K562 (cell line): ENCODE data around the gene AANAT. TPM values are rescaled to one million over a fixed set of nuclear protein-coding genes. Genes with fewer than 3 reads are reported as not detected.

ENCODE experiments used
- CC2D1A ChIP-seq: fragments of 450-650 bp; IDR thresholded peaks from 2 replicates; pipeline ENCODE4 v1.6.1; 2017; ENCODE audit warnings: mild to moderate bottlenecking
- CTBP1 ChIP-seq: fragments of 450-650 bp; IDR thresholded peaks from 2 replicates; pipeline ENCODE4 v1.6.1; 2016; ENCODE audit warnings: borderline replicate concordance
- ETV1 ChIP-seq: fragments of 450-650 bp; conservative IDR thresholded peaks from 2 replicates; pipeline ENCODE4 v1.6.1; 2016; ENCODE audit warnings: missing genetic modification characterization, control low read depth, low read depth, missing compliant biosample characterization
- FOXA1 ChIP-seq: fragments of 450-650 bp; IDR thresholded peaks from 2 replicates; pipeline ENCODE4 v1.6.1; 2016; ENCODE audit warnings: mild to moderate bottlenecking, borderline replicate concordance
- HDAC8 ChIP-seq: fragments of 450-650 bp; IDR thresholded peaks from 2 replicates; pipeline ENCODE4 v1.6.1; 2016; ENCODE audit warnings: mild to moderate bottlenecking, missing genetic modification characterization, moderate library complexity, missing compliant biosample characterization
- HMGN3 ChIP-seq: IDR thresholded peaks from 2 replicates; pipeline ENCODE4 v1.6.1; 2011; ENCODE audit warnings: borderline replicate concordance, low read depth, mild to moderate bottlenecking, mixed read lengths, low read length; ENCODE audit not compliant: insufficient read length; ENCODE audit errors: extremely low read depth
- JUNB ChIP-seq: fragments of 450-650 bp; formaldehyde crosslinking; conservative IDR thresholded peaks from 2 replicates; pipeline ENCODE4 v1.4.0; 2020; ENCODE audit warnings: mild to moderate bottlenecking
- KDM2B ChIP-seq: fragments of 250-450 bp; sonication (Bioruptor Pico); IDR thresholded peaks from 2 replicates; pipeline ENCODE4 v1.8.0; 2021; ENCODE audit warnings: mild to moderate bottlenecking, moderate library complexity
- MAZ ChIP-seq, 2 experiments: fragments of 450-650 bp in 1 of 2; sonication (generic) in 1 of 2; formaldehyde crosslinking; IDR thresholded peaks in 1 of 2; conservative IDR thresholded peaks in 1 of 2; 2 replicates each; pipeline versions ENCODE4 v1.4.0 to v1.5.0; 2020; ENCODE audit warnings: mild to moderate bottlenecking in 1 of 2, missing genetic modification reagents in 1 of 2
- MCM2 ChIP-seq: fragments of 450-650 bp; IDR thresholded peaks from 2 replicates; pipeline ENCODE4 v1.6.1; 2017; ENCODE audit warnings: low read depth, mild to moderate bottlenecking
- NCOR1 ChIP-seq: fragments of 450-650 bp; IDR thresholded peaks from 2 replicates; pipeline ENCODE4 v1.6.1; 2016; ENCODE audit warnings: mild to moderate bottlenecking, moderate library complexity
- PTRF ChIP-seq: fragments of 450-650 bp; IDR thresholded peaks from 2 replicates; pipeline ENCODE4 v1.6.1; 2016; ENCODE audit warnings: mild to moderate bottlenecking, missing genetic modification characterization, missing compliant biosample characterization
- RAD21 ChIP-seq, 2 experiments: fragments of 250-450 bp in 1 of 2; fragments of 450-650 bp in 1 of 2; sonication (Bioruptor Pico) in 1 of 2; formaldehyde crosslinking in 1 of 2; IDR thresholded peaks in 1 of 2; conservative IDR thresholded peaks in 1 of 2; 2 replicates each; pipeline versions ENCODE4 v1.4.0 to v1.8.0; 2020 to 2022; ENCODE audit warnings: mild to moderate bottlenecking in 2 of 2, moderate library complexity in 1 of 2
- RBM17 ChIP-seq: fragments of 200-400 bp; formaldehyde crosslinking; IDR thresholded peaks from 2 replicates; pipeline ENCODE4 v1.6.1; 2017; ENCODE audit warnings: low read depth, mild to moderate bottlenecking, low read length, borderline replicate concordance
- RBM25 ChIP-seq: fragments of 200-400 bp; formaldehyde crosslinking; IDR thresholded peaks from 2 replicates; pipeline ENCODE4 v1.6.1; 2018; ENCODE audit warnings: low read length, low read depth, moderate library complexity; ENCODE audit not compliant: severe bottlenecking
- SMAD4 ChIP-seq: fragments of 250-450 bp; sonication (Bioruptor Pico); conservative IDR thresholded peaks from 2 replicates; pipeline ENCODE4 v1.8.0; 2021; ENCODE audit warnings: inconsistent platforms, mild to moderate bottlenecking, moderate library complexity
- TAF15 ChIP-seq: fragments of 200-400 bp; formaldehyde crosslinking; IDR thresholded peaks from 2 replicates; pipeline ENCODE4 v1.6.1; 2017; ENCODE audit warnings: mild to moderate bottlenecking, low read depth, low read length, moderate library complexity
- TEAD4 ChIP-seq, 2 experiments: sonication (generic) in 1 of 2; formaldehyde crosslinking in 1 of 2; IDR thresholded peaks; 2 replicates each; pipeline versions ENCODE4 v1.6.1 to v1.8.0; 2012 to 2022; ENCODE audit warnings: borderline replicate concordance in 1 of 2, inconsistent platforms in 1 of 2, low read length in 1 of 2, mild to moderate bottlenecking in 1 of 2, missing genetic modification reagents in 1 of 2
- USF1 ChIP-seq: sonication (generic); formaldehyde crosslinking; IDR thresholded peaks from 2 replicates; pipeline ENCODE4 v1.9.0; 2022; ENCODE audit warnings: mild to moderate bottlenecking, missing genetic modification reagents
- ZFX ChIP-seq: sonication (generic); formaldehyde crosslinking; IDR thresholded peaks from 2 replicates; pipeline ENCODE4 v1.8.0; 2022; ENCODE audit warnings: mild to moderate bottlenecking, missing genetic modification reagents, moderate library complexity
- ZNF57 ChIP-seq: fragments of 450-650 bp; formaldehyde crosslinking; IDR thresholded peaks from 2 replicates; pipeline ENCODE4 v1.4.0; 2020; ENCODE audit warnings: mild to moderate bottlenecking, moderate library complexity
- ZNF717 ChIP-seq: fragments of 250-450 bp; sonication (Bioruptor Pico); IDR thresholded peaks from 2 replicates; pipeline ENCODE4 v1.5.0; 2021
- ZNF830 ChIP-seq: fragments of 250-450 bp; sonication (Bioruptor Pico); IDR thresholded peaks from 2 replicates; pipeline ENCODE4 v1.5.0; 2021; ENCODE audit warnings: mild to moderate bottlenecking
- polyA plus RNA-seq, 8 experiments: library from polyadenylated mRNA; depleted of rRNA in 4 of 8; stranded (reverse) in 5 of 8; unstranded in 3 of 8; fragments of >200 nt; fragmentation: Nextera tagmentation in 2 of 8; fragmentation: Illumina TruSeq in 1 of 8; extraction: Ambion mirVana in 2 of 8; extraction: Trizol in 1 of 8; gene quantifications; 2 replicates each; pipeline versions ENCODE4 v1.2.1 to v1.2.3, GENCODE V29; 2011 to 2014; ENCODE audit warnings: inconsistent platforms in 1 of 8, missing spikeins in 1 of 8
- total RNA-seq, 7 experiments: library from RNA; depleted of rRNA in 6 of 7; stranded (reverse); fragments of >200 nt in 6 of 7; fragmentation: Illumina TruSeq in 2 of 7; extraction: Trizol in 2 of 7; gene quantifications; 2 replicates each; pipeline versions ENCODE4 v1.2.1 to v1.2.3, GENCODE V29; 2011 to 2021; ENCODE audit warnings: low replicate concordance in 1 of 7
- TF ChIP-seq, protein P1 (sequence below): sonication (generic); formaldehyde crosslinking; IDR thresholded peaks from 2 replicates; pipeline ENCODE4 v1.8.0; 2022; ENCODE audit warnings: mild to moderate bottlenecking, missing genetic modification reagents
- TF ChIP-seq, protein P2 (sequence below): fragments of 450-650 bp; IDR thresholded peaks from 2 replicates; pipeline ENCODE4 v1.7.1; 2018; ENCODE audit warnings: mild to moderate bottlenecking, low read depth; ENCODE audit not compliant: partially characterized antibody

Gene AANAT
- total and polyA plus RNA-seq, 9 of the 15 experiments (the other 6 are each of a cell fraction or from before 2014, with no cell fraction given): not detected

DNA sequence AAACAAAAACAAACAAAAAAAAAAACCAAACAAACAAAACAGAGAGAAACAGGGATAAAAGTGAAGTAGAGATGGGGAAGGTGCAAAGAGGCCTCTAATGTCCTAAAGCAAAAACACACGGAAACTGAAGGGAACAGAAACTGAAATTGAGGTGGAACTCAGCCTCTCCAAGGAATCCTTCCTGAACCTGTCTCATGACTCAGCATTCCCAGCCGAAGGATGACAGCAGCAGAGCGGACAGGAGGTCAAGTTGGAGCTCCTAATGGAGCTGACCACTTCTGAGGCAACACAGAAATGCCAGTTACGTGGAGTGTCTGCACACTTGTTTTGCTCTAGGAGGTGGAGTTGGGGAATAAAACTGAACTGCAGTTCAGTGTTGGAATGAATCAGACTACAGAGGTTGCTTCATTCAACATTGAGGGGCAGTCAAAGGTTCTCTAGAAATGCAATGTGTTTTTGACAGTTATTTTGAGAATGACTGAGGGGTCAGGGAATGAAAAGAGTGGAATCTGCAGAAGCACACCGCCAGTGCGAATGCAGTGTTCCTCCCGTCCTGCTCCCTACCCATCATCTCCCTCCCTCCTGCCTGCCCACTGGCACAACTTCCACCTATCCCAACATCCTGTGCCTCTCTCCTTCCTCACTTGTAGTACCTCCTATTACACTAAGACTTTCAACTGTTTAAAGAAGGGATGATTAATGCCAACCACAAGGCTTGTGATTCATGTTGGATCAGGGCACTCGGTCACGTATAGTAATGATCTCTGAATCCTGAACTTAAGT is 20.8 kb upstream of the AANAT start (continued):
- TF ChIP-seq USF1 (CRISPR knock-in tag): no peak
- TF ChIP-seq SMAD4 (CRISPR knock-in tag): peak; percentile 30; the same call in 1 of the 2 replicates
- TF ChIP-seq ZFX (CRISPR knock-in tag): no peak
- TF ChIP-seq ZNF717 (CRISPR knock-in tag): no peak
- TF ChIP-seq, protein P1, sequence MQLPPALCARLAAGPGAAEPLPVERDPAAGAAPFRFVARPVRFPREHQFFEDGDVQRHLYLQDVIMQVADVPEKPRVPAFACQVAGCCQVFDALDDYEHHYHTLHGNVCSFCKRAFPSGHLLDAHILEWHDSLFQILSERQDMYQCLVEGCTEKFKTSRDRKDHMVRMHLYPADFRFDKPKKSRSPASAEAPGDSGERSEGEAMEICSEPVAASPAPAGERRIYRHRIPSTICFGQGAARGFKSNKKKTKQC: no peak
- TF ChIP-seq TEAD4 (IDR thresholded peaks at IDR 0.05; ENCODE audit: low read length): peak; percentile 36; the same call in 1 of the 2 replicates
- no peak for TF ChIP-seq TEAD4 (CRISPR knock-in tag; IDR thresholded peaks at IDR 0.05; ENCODE audit: borderline replicate concordance)
- TF ChIP-seq CC2D1A: no peak
- TF ChIP-seq HDAC8 (tag): no peak
- TF ChIP-seq RBM17: no peak
- no peak for TF ChIP-seq TAF15
- TF ChIP-seq ETV1 (tag): peak; percentile 33
- TF ChIP-seq RAD21 (CRISPR knock-in tag; conservative IDR thresholded peaks at IDR 0.05 in 1 of 2, IDR thresholded peaks at IDR 0.05 in 1 of 2): no peak
- TF ChIP-seq FOXA1: no peak
- TF ChIP-seq PTRF (tag): no peak
- peak; percentile 77 for TF ChIP-seq CTBP1
- TF ChIP-seq ZNF57 (CRISPR knock-in tag): no peak
- TF ChIP-seq RBM25: no peak
- TF ChIP-seq MAZ (CRISPR knock-in tag; conservative IDR thresholded peaks at IDR 0.05 in 1 of 2, IDR thresholded peaks at IDR 0.05 in 1 of 2): no peak
- no peak for TF ChIP-seq KDM2B
- TF ChIP-seq NCOR1: no peak
- 0 out of 2 replicates have a peak, but pooled peaks have one; percentile 3 for TF ChIP-seq JUNB (CRISPR knock-in tag)
- TF ChIP-seq, protein P2, sequence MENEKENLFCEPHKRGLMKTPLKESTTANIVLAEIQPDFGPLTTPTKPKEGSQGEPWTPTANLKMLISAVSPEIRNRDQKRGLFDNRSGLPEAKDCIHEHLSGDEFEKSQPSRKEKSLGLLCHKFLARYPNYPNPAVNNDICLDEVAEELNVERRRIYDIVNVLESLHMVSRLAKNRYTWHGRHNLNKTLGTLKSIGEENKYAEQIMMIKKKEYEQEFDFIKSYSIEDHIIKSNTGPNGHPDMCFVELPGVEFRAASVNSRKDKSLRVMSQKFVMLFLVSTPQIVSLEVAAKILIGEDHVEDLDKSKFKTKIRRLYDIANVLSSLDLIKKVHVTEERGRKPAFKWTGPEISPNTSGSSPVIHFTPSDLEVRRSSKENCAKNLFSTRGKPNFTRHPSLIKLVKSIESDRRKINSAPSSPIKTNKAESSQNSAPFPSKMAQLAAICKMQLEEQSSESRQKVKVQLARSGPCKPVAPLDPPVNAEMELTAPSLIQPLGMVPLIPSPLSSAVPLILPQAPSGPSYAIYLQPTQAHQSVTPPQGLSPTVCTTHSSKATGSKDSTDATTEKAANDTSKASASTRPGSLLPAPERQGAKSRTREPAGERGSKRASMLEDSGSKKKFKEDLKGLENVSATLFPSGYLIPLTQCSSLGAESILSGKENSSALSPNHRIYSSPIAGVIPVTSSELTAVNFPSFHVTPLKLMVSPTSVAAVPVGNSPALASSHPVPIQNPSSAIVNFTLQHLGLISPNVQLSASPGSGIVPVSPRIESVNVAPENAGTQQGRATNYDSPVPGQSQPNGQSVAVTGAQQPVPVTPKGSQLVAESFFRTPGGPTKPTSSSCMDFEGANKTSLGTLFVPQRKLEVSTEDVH: no peak
- TF ChIP-seq HMGN3: no peak
- no peak for TF ChIP-seq ZNF830
- TF ChIP-seq MCM2: no peak
